A673 (cell line): ENCODE results near the gene STS.

Experiments used
- EZH2 ChIP-seq: fragments of 200-600 bp; sonication (generic); IDR thresholded peaks from 2 replicates; pipeline ENCODE4 v1.6.1; 2017; ENCODE audit warnings: borderline replicate concordance, low read depth, mild to moderate bottlenecking, mixed read lengths, antibody characterized with exemption, low read length; ENCODE audit not compliant: poor library complexity, severe bottlenecking
- TF ChIP-seq, protein P1 (sequence below): fragments of 300-800, 200-600 bp; sonication (generic); conservative IDR thresholded peaks from 2 replicates; pipeline ENCODE4 v1.5.1; 2017; ENCODE audit warnings: low read depth, mild to moderate bottlenecking, antibody characterized with exemption, low read length, moderate library complexity, mixed read lengths

GRCh38 chrX:7115557-7115956 lies 32.0 kb upstream of the STS start:
- TF ChIP-seq, protein P1, sequence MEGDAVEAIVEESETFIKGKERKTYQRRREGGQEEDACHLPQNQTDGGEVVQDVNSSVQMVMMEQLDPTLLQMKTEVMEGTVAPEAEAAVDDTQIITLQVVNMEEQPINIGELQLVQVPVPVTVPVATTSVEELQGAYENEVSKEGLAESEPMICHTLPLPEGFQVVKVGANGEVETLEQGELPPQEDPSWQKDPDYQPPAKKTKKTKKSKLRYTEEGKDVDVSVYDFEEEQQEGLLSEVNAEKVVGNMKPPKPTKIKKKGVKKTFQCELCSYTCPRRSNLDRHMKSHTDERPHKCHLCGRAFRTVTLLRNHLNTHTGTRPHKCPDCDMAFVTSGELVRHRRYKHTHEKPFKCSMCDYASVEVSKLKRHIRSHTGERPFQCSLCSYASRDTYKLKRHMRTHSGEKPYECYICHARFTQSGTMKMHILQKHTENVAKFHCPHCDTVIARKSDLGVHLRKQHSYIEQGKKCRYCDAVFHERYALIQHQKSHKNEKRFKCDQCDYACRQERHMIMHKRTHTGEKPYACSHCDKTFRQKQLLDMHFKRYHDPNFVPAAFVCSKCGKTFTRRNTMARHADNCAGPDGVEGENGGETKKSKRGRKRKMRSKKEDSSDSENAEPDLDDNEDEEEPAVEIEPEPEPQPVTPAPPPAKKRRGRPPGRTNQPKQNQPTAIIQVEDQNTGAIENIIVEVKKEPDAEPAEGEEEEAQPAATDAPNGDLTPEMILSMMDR, result no peak
- TF ChIP-seq EZH2, result no peak
